ENCODE data around the gene BCL7B. TPM values are rescaled to one million over a fixed set of nuclear protein-coding genes. Genes with fewer than 3 reads are reported as not detected.

Gene BCL7B
- total and polyA plus RNA-seq, 2 of the 13 experiments (the other 11 are each of a cell fraction or from before 2014, with no cell fraction given), result 24.3 to 38.2 TPM

DNA sequence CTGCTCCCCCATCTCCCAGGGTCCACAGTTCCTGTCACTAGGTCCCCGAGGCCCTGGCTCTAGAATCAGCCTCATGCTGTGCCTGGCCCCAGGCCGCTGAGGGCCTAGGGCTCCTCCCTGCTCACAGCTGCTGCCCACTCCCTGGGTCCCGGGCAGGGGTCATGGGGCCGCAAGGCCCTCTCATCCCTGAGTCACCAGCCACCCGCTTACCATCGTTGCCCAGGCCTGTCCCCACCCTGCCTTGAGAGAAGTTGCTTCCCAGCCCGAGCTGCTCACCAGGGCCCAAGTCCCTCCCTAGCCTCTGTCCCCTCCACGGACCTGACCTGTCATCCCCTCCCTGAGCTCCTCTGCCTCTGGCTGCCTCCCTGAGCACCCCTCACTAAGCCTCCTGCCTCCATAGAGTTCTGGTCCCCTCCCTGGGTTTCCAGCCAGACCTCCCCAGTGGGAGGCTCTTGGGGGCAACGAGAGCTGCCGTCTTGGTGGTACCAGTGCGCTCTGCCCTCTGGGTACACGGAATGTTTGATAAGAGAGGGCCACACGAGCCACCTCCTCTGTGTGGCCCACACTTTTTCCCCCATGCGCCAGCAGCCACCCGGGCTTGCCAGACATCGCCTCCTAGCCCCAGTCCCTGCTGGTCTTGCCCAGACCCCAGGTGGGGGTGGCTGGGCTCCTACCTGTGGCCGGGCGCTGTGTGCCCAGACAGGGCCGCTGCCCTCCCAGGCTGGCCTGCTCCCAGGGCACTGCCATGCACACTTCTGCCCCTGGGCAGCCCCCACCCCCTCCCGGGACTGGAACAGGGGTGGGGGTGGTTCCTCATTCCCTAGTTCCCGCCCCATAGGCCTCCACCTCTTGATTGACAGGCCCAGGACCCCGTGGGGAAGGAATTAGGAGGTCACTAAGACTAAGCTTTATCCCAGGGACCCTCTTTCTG, 45.5 kb upstream of the BCL7B start (continued):
- TF ChIP-seq, protein P1, sequence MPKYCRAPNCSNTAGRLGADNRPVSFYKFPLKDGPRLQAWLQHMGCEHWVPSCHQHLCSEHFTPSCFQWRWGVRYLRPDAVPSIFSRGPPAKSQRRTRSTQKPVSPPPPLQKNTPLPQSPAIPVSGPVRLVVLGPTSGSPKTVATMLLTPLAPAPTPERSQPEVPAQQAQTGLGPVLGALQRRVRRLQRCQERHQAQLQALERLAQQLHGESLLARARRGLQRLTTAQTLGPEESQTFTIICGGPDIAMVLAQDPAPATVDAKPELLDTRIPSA (CRISPR knock-in tag; IDR thresholded peaks at IDR 0.05; ENCODE audit: borderline replicate concordance), result 0 out of 2 replicates have a peak, but pooled peaks have one; percentile 38
- TF ChIP-seq SSRP1 (CRISPR knock-in tag; IDR thresholded peaks at IDR 0.05) (peak; percentile 94), ZNF556 (CRISPR knock-in tag; IDR thresholded peaks at IDR 0.05; ENCODE audit: borderline replicate concordance) (no peak; the same call in 1 of the 2 replicates), SP140L (CRISPR knock-in tag; IDR thresholded peaks at IDR 0.05; ENCODE audit: borderline replicate concordance) (no peak), ZBTB1 (CRISPR knock-in tag; IDR thresholded peaks at IDR 0.05; ENCODE audit: borderline replicate concordance) (no peak), NFKB2 (CRISPR knock-in tag; IDR thresholded peaks at IDR 0.05; ENCODE audit: borderline replicate concordance) (0 out of 2 replicates have a peak, but pooled peaks have one; percentile 8), KLF13 (CRISPR knock-in tag; IDR thresholded peaks at IDR 0.05) (no peak), ATF7-NPFF (CRISPR knock-in tag; IDR thresholded peaks at IDR 0.05; ENCODE audit: low read depth) (no peak; the same call in 1 of the 2 replicates), ZNF263 (CRISPR knock-in tag; IDR thresholded peaks at IDR 0.05) (peak; percentile 52), ZFX (CRISPR knock-in tag; IDR thresholded peaks at IDR 0.05; ENCODE audit: low read depth) (peak; percentile 13; the same call in 1 of the 2 replicates), ZNF143 (CRISPR knock-in tag; IDR thresholded peaks at IDR 0.05) (no peak), ZNF335 (CRISPR knock-in tag; IDR thresholded peaks at IDR 0.05) (no peak), GABPA (IDR thresholded peaks at IDR 0.05; ENCODE audit: low read depth, low read length) (no peak), GABPA (CRISPR knock-in tag; IDR thresholded peaks at IDR 0.05; ENCODE audit: low read depth) (no peak), SP2 (CRISPR knock-in tag; IDR thresholded peaks at IDR 0.05) (peak; percentile 50; the same call in 1 of the 2 replicates), MEIS2 (CRISPR knock-in tag; IDR thresholded peaks at IDR 0.05) (no peak), POLR2G (IDR thresholded peaks at IDR 0.05; ENCODE audit: low read depth, low read length) (peak; percentile 76), AKAP8 (CRISPR knock-in tag; IDR thresholded peaks at IDR 0.05) (peak; percentile 97), ZSCAN9 (CRISPR knock-in tag; IDR thresholded peaks at IDR 0.05; ENCODE audit: borderline replicate concordance) (no peak)
- TF ChIP-seq, protein P2, sequence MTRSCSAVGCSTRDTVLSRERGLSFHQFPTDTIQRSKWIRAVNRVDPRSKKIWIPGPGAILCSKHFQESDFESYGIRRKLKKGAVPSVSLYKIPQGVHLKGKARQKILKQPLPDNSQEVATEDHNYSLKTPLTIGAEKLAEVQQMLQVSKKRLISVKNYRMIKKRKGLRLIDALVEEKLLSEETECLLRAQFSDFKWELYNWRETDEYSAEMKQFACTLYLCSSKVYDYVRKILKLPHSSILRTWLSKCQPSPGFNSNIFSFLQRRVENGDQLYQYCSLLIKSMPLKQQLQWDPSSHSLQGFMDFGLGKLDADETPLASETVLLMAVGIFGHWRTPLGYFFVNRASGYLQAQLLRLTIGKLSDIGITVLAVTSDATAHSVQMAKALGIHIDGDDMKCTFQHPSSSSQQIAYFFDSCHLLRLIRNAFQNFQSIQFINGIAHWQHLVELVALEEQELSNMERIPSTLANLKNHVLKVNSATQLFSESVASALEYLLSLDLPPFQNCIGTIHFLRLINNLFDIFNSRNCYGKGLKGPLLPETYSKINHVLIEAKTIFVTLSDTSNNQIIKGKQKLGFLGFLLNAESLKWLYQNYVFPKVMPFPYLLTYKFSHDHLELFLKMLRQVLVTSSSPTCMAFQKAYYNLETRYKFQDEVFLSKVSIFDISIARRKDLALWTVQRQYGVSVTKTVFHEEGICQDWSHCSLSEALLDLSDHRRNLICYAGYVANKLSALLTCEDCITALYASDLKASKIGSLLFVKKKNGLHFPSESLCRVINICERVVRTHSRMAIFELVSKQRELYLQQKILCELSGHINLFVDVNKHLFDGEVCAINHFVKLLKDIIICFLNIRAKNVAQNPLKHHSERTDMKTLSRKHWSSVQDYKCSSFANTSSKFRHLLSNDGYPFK (CRISPR knock-in tag; IDR thresholded peaks at IDR 0.05; ENCODE audit: borderline replicate concordance), result no peak; the same call in 1 of the 2 replicates
- TF ChIP-seq, protein P3, sequence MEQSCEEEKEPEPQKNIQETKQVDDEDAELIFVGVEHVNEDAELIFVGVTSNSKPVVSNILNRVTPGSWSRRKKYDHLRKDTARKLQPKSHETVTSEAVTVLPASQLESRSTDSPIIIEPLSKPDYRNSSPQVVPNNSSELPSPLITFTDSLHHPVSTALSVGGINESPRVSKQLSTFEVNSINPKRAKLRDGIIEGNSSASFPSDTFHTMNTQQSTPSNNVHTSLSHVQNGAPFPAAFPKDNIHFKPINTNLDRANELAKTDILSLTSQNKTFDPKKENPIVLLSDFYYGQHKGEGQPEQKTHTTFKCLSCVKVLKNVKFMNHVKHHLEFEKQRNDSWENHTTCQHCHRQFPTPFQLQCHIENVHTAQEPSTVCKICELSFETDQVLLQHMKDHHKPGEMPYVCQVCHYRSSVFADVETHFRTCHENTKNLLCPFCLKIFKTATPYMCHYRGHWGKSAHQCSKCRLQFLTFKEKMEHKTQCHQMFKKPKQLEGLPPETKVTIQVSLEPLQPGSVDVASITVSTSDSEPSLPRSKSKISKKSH (CRISPR knock-in tag; IDR thresholded peaks at IDR 0.05; ENCODE audit: borderline replicate concordance), result no peak
- TF ChIP-seq, protein P4, sequence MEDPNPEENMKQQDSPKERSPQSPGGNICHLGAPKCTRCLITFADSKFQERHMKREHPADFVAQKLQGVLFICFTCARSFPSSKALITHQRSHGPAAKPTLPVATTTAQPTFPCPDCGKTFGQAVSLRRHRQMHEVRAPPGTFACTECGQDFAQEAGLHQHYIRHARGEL (CRISPR knock-in tag; IDR thresholded peaks at IDR 0.05), result no peak
- TF ChIP-seq, protein P5, sequence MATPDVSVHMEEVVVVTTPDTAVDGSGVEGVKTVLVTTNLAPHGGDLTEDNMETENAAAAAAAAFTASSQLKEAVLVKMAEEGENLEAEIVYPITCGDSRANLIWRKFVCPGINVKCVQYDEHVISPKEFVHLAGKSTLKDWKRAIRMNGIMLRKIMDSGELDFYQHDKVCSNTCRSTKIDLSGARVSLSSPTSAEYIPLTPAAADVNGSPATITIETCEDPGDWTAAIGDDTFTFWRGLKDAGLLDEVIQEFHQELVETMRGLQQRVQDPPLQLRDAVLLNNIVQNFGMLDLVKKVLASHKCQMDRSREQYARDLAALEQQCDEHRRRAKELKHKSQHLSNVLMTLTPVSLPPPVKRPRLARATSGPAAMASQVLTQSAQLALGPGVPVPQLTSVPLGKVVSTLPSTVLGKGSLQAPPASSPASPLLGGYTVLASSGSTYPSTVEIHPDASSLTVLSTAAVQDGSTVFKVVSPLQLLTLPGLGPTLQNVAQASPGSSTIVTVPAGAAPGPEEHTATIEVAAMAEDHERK (CRISPR knock-in tag; IDR thresholded peaks at IDR 0.05; ENCODE audit: low read depth), result no peak
